HTERT RPE-1 (cell line): ENCODE results near the gene KCNN4.
"Not testable (repeated sequence)": the region's sequence is repeated elsewhere in the genome, so short reads cannot be mapped to it uniquely, and the experiment has no call there.

Source experiments
- in situ Hi-C: fragments of 300-500 bp; cut with MboI; formaldehyde crosslinking; loops from 4 replicates; pipeline ENCODE4 v1.14.3; 2020; ENCODE audit warnings: low sequenced_read_pairs

The KCNN4 gene

DNA sequence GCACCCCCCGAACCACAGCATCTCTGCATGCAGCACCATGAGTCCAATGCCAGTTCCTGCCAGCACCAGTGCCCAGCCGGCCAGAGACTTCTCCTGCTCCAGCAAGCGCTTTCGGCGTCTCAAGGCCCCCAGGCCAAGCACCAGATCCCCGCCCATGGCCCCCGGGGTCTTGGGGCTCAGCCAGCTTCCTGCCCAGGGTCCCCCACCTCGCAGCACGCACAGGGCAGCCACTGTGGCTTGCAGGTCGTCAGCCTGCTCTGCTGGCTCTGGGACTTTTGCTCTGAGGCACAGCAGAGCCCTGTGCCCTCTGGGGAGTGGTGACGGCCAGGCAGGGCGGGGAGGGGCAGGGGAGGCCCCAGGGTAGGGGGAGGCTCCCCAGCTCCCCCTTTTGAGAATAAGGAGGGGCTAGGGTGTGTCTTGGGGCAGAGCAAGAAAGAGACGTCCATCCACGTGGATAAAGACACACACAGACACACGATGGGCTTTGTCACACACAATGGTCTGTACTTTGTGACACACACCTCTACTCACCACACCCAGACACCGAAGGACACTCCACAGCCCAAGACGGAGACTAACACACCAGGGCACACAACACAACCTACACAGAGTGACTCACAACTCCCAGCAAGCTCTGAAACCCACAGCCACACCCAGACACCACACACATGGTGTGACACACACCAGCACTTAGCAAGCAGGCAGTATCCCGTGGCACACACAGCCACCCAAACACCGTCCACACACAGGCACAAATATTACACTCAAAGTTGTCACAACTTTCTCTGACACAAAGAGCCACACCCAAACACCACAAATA, at the start of gene KCNN4:
TSS of gene KCNN4 (minus strand) at position 268 of the 820 bp plus-strand sequence. CDS start at position 156, 112 bp downstream.
- in situ Hi-C loops, result no loop called here

DNA sequence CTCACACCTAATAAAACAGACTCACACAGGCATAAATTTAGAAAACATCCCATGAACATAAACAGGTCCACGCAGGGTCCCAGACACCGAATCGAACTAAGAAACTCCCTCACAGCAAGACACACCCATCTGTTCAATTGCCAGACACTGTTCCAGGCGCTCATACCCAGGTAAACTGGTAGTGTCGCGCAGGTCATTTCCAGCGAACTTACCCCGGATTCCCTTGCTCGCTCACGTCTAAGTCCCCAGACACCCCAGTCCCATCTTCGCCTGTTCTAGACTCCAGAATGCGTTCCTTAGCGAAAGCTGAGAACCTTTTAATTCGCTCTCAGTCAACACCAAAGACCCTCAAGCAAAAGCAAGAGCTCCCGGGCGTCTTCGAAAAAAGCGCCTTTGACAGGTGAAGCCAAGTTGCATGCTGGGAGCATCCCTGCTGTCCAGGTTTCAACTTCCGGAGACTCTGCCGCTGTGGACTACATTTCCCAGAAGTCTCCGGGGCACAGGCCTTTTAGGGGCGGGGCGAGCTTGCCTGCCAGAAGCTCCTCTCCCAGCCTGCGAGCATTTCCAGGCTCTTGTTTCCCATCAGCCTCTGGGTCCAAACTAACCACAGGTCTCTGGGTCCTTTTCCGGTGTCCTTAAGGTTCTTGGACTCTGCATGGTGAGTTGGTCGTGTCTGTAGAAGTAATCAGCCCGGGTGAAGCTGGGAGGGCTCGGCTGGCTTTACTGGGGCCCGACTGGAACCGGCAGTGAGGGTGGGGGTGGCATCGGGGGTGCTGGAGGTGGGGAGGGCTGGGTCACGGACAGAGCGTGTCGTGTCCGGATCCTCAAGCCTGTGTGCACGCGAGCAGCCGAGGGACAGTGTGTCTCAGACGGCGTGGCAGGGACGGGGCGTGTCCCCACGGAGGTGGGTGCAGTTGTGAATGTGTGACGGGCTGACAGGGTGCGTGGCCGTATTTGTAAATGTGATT, 46.3 kb upstream of the KCNN4 start, which contains the start of gene ZNF283:
TSS of gene ZNF283 (plus strand) at position 535 of the 968 bp plus-strand sequence. CDS start 6,184 bp downstream, outside the sequence.
- in situ Hi-C loops, result no loop called here

DNA sequence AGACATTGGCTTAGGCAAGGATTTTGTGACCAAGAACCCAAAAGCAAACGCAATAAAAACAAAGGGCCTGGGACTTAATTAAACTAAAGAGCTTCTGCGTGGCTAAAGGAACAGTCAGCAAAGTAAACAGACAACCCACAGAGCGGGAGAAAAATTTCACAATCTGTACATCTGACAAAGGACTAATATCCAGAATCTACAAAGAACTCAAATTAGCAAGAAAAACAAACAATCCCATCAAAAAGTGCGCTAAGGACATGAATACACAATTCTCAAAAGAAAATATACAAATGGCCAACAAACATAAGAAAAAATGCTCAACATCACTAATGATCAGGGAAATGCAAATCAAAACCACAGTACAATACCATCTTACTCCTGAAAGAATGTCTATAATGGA, 43.8 kb upstream of the KCNN4 start:
- in situ Hi-C loops, result not testable (repeated sequence)

DNA sequence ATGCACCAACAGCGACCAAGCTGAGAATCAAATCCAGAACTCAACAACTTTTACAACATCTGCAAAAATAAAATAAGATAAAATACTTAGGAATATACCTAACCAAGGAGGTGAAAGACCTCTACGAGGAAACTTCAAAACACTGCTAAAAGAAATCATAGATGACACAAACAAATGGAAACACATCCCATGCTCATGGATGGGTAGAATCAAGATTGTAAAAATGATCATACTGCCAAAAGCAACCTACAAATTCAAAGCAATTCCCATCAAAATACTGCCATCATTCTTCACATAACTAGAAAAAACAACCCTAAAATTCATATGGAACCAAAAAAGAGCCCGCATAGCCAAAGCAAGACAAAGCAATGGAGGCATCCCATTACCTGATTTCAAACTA, 43.1 kb upstream of the KCNN4 start:
- in situ Hi-C loops, result not testable (repeated sequence)

DNA sequence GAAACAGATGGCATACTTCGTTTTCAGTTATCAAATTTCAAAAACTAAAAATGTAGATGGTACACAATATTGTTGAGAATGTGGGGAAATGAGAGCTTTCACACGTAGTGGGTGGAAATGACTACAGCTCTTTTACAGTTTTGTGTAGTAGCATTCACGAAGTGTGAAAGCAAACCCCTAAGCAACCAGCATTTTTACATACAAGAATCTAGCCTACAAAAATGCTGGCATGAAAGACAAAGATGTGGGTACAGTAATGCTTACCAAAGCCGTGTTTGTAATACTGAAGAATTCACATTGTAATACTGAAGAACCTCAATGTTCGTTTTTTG, 40.1 kb upstream of the KCNN4 start:
- in situ Hi-C loops, result no loop called here

DNA sequence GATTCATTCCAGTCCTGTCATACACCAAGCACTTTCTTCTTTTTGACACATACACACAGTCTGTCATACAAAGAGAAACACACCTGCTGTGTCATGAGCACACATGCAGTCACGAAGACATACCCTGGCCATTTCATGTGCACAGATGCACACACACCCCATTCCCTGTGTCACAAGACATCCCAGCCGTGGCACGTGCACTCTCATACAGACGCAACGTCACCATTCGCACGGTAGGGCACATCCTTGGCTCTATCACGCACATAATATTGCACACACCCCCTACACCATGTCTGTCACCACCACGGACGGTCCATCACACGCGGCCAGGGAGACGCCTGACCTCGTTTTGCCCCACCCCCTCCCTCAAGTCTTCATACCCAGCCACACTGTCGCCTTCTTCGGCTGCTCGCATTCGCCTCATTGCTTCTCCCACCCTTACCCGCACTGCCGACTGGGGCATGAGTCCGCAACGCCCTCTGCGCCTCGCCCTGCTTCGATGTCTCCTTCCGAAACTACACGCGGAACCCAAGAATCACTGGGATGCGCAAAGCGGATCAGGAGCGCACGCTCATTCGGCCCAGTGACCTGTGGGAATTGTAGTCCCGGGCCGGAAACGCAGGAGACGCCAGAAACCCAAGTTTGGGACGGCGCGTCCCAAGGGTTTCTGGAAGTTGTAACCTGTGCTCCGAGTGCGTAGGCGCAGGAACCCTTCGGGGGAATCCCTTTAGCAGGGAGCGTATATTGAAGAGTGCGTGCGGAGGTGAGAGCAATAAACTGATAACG, 39.5 kb upstream of the KCNN4 start:
- in situ Hi-C loops, result no loop called here

DNA sequence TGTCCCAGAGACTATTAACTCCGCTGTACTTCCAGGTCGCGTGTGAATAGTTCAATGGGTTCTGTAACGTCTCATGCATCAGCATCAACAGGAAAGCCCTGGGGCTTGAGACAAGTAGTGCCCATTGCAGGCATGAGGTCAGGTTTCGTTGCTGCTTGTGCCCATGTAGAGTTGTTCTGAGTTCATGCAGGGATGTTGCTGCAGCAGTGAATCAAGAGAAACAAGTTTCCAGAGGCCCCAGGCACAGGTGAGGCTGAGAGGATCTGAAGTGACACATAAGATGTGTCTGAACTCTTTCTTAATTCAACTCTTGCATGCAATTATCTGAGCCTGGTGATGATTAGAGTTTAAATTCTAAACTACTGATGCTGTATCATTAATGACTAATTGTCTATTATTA, 37.7 kb upstream of the KCNN4 start:
- in situ Hi-C loops, result no loop called here

DNA sequence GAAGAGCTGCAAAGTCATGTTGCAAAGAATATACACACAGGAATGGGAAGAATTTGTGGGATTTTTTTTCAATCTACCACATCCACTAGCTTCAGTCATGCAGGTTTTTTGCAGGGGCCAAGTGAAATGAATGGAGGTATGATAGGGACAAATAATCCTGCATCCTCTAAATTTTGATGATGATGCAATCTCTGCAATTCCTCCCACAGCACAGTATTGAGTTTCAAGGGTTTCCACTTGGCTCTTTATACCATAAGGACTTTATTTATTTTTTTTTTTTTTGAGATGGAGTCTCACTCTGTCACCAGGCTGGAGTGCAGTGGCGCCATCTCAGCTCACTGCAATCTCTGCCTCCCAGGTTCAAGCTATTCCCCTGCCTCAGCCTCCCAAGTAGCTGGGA, 36.7 kb upstream of the KCNN4 start:
- in situ Hi-C loops, result not testable (repeated sequence)

DNA sequence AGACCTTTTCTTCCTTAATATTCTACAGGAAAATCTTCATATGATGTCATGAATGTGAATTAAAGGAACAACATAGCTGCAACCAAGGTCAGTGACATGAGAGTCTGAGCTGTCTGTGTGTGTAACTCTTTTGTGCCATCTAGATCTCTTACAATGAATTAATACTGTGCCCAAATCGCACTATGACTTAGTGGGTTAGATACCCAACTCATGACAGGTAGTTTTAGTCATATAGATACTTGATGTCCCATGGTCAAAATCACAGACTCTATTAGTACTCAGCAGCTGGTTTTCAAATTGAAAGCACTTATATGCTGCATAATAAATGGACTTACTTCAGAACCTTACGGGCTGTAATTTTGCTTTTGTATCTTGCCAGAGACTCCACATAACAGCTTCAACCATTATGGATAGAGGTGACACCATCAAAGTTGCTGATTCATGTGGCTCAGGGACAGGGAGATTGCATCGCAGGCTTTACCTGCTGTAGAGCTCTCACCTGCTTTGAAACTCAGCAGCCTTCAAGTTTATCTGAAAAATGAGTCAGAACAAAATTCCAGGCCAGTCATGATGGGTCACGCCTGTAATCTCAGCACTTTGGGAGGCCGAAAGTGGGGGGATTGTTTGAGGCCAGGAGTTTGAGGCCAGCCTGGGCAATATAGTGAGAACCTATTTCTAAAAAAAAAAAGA, 34.0 kb upstream of the KCNN4 start:
- in situ Hi-C loops, result no loop called here

DNA sequence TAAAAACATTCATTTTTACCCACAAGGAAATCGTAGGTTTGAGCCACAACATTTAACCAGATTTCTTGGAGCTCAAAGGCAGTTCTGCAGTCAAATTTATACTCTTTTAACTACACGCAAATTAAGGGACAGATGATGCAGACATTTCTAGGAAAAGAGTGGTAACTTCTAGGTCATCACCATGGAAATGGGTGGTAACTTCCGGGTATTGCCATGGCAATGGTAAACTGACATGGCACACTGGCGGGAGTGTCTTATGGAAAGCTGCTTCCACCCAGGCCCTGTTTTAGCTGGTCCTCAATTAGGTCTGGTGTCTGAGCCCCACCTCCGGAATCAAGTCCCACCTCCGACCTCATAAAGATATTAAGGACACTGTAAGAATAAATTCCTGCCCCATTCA, 31.9 kb upstream of the KCNN4 start:
- in situ Hi-C loops, result no loop called here

DNA sequence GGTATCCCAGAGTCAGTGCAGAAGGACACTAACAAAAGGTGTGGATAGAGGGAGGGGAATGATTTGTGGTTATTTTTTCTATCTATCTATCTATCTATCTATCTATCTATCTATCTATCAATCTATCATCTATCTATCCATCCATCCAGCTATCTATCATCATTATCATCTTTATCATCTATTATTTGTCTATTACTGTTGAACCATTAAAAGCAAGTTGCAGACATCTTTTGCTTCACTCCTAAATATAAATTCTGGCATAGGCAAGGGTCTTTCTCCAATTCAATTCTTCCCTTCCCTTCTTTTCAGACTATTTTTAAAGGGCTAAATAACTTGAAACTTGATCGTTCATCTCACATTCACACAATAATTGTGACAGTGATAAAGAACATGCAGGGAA, 31.5 kb upstream of the KCNN4 start:
- in situ Hi-C loops, result no loop called here

DNA sequence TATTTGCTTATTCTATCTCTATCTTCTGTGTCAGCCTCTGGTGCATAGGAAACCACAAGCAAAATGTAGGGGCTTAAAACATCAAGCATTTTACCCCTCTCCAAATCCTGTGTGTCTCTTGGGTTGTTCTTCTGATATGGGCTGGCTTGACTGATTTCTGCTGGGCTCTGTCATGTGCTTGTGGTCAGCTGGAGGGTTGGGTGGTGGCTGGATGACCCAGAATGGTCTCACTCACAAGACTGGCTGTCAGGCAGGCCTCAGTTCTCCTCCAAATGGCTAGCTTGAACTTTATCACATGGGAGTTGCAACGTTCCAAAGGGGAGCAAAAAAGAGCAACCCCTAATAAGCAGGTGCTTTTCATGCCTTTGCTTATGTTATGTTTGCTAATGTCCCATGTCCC, 31.1 kb upstream of the KCNN4 start:
- in situ Hi-C loops, result no loop called here

DNA sequence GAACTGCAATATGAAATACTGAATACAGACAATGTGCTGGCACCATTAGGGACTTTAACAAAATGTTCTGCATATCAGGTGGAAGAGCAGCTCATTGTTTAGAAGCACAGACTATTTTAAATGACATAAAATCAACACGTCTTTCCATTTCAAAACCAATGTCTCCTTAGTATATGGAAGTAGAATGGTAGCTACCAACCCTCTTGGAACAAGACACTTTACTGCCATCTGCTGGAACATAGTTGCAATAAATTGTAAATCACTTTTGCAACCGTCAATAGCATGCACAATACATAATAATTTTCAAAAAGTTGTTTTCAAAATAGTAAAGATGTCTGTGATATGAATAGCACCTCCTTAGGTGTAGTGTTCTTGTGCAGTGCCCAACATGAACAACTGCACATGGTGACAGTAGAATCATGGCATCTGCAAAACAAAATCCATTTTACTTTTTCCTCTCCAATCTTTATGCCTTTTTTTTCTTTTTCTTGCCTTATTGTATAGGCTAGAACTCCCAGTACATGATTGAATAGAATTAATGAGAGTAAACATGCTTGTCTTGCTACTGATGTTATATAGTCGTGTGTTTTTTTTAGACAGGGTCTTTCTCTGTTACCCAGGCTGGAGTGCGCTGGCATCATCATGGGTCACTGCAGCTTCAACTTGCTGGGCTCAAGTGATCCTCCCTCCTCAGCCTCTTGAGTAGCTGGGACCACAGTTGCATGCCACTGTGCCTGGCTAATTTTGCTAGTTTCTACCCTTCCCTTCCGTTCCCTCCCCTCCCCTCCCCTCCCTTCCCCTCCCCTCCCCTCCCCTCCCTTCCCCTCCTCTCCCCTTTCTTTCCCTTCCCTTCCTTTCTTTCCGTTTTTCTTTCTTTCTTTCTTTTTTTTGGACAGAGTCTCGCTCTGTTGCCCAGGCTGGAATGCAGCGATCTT, 29.3 kb upstream of the KCNN4 start:
- in situ Hi-C loops, result no loop called here

DNA sequence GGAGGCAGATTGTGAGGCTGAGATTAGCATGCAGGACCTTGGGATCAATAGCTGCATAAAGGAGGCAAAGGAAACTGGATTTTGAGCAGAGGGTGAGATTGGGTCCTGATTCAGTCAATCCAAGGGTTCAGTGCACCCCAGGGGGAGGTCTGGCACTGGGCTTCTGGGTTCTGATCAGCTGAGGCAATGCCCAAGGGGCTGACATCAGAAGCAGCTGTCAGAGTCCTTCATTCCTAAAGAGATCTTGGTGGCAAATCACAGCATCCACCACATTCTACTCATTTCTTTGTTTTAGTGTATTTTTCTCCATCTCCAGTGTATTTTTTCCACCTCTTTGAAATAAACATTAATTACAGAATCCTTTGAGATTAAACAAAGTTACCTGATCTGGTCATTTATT, 26.9 kb upstream of the KCNN4 start:
- in situ Hi-C loops, result no loop called here

DNA sequence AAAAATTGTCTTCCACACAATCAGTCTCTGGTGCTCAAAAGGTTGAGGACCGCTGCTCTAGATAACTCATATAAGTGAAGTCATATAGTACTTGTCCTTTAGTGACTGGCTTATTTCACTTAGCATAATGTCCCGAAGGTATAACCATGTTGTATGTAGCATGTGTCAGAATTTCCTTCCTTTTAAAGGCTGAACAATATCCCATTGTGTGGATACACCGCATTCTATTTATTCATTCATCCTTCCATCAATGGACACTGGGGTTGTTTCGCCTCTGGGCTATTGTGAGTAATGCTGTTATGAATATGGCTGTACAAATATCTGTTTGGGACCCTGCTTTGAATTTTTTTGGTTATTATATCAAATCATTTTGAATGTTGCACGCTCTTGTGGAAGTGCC, 26.1 kb upstream of the KCNN4 start:
- in situ Hi-C loops, result no loop called here

DNA sequence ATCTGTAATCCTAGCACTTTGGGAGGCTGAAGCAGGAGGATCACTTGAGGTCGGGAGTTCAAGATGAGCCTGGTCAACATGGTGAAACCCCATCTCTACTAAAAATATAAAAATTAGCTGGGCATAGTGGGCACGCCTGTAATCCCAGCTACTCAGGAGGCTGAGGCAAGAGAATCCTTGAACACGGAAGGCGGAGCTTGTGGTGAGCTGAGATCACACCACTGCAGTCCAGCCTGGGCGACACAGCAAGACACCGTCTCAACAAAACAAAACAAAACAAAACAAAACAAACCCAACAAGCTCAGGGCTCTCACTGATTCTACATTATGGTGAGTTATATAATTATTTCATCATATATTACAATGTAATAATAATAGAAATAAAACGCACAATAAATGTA, 25.6 kb upstream of the KCNN4 start:
- in situ Hi-C loops, result not testable (repeated sequence)

DNA sequence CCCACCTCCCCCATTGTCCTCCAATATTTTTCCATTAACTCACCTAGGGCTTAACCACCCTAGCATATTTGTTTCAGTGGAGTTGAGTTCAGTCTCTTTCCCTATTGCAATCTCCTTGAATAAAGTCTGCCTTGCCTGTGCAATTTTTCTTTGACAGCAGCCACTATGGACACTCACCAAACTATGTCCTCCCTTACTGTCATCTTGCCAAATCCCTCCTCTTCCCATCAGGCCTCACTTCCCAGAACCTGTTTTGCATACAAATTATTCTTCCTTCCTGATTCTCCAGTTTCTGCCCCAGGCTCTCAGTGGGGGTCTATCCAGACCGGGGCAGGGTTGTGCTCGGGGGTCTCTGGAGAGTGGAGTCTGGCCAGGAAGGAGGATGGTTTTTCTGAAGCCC, 23.7 kb upstream of the KCNN4 start:
- in situ Hi-C loops, result no loop called here

DNA sequence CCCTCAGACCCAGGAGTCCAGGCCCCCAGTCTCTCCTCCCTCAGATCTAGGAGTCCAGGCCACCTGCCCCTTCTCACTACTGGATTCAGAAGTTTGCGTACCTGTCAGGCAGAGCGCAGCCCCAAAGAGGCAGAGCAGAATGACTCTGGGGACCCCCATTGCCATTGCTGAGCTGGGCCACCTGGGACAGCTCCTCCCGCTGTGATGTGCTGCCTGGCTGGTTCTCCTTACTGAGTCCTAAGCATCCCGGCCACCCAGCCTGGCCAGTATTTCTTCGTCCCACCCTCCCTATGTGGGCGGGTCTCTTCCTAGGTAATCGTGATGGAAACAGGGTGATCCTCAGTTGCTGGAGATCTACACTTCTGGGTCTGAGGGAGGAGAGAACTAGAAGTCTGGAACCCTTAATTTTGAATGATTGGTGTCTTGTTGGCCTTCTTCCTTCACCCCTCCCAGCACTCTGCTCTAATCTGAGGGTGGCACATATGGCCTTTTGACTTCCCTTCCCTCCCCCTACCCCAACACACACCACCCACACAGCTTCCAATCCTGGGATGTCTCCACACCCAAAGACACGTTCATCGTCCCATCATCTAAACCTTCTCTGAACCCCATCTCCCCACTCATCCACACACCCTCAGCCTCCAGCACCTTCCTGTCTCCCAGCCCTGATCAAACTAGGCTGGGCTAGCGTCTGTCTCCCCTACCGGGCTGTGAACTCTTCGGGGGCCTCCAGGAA, 21.6 kb upstream of the KCNN4 start, which contains the start of gene LYPD5:
TSS of gene LYPD5 (minus strand) at position 232 of the 736 bp plus-strand sequence. CDS start at position 165, 67 bp downstream.
- in situ Hi-C loops, result no loop called here
